ENCODE data around the gene TAPBPL.
"Not testable (repeated sequence)": the region's sequence is repeated elsewhere in the genome, so short reads cannot be mapped to it uniquely, and the experiment has no call there.

TAPBPL gene

DNA sequence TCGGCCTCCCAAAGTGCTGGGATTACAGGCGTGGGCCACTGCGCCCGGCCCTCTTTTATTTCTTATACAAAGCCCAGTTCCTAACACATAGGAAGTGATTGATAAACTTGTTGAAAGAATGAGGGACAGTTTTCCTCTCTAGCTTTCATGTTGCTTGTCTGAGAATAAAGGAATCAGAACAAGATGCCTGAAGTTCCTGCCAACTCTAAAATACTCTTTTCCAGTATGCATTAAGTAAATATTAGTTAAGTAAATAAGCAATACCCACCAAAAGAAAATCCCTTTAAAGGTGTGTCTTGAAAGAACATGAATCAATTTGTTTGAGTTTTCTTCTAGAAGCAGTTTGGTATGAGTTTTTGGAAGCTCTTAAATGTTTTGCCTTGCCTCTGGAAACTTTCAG, 31.5 kb upstream of the TAPBPL start:
- no peak for DNase-seq (ENCODE audit: low read depth)
- no peak overlapping the region for H3K4me3 ChIP-seq (ENCODE audit: low read depth, low read length)
- no peak for TF ChIP-seq CTCF (IDR thresholded peaks at IDR 0.05; ENCODE audit: insufficient read depth, low read depth, low read length, missing control alignments)

DNA sequence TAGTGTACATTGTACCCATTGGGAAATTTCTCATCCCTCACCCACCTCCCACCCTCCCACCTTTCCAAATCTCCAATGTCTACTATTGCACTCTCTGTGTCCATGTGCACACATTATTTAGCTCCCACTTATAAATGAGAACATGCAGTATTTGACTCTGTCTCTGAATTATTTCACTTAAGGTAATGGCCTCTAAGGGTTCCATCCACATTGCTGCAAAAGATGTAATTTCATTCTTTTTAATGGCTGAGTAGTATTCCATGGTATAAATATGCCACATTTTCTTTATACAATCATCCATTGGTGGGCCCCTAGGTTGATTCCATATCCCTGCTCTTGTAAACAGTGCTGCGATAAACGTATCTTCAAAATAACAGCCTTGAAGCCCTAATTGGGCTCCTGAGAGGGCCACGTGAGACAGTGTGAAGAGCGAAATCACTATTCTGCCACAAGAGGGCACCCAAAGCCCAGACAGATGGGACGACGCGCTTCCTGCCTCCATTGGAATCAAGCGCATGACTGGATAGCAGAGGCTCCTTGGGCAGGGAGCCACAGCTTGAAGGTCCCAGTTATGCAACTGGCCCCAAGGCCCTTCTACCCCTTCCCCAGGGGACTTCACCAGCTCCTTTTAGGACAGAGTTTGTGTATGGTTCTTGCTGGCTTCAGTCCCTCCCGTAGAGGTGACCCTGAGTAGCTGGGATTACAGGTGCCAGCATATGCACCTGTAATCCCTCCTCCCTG, 28.4 kb upstream of the TAPBPL start:
- peak; percentile 83 for TF ChIP-seq CTCF (IDR thresholded peaks at IDR 0.05; ENCODE audit: insufficient read depth, low read depth, low read length, missing control alignments)
- DNase-seq (ENCODE audit: low read depth): peak; percentile 94
- no peak overlapping the region for H3K4me3 ChIP-seq (ENCODE audit: low read depth, low read length)

DNA sequence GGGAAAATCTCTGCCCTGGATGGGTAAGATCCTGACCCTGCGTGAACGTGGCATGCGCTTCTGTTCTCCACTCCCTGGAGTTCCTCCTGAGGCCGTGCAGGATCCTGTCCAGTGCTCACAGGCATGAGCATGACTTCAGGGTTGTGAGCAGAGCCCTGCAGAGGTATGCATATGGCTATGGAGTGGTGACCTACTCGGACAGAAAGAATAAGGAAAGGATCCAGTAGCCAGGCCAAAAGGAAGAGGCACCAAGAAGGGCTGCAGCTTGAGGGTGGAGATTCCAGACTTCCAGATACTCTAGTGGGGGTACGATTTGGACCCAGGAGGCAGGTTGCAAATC, 27.9 kb upstream of the TAPBPL start:
- no peak overlapping the region for H3K4me3 ChIP-seq (ENCODE audit: low read depth, low read length)
- DNase-seq (ENCODE audit: low read depth): no peak
- no peak for TF ChIP-seq CTCF (IDR thresholded peaks at IDR 0.05; ENCODE audit: insufficient read depth, low read depth, low read length, missing control alignments)

DNA sequence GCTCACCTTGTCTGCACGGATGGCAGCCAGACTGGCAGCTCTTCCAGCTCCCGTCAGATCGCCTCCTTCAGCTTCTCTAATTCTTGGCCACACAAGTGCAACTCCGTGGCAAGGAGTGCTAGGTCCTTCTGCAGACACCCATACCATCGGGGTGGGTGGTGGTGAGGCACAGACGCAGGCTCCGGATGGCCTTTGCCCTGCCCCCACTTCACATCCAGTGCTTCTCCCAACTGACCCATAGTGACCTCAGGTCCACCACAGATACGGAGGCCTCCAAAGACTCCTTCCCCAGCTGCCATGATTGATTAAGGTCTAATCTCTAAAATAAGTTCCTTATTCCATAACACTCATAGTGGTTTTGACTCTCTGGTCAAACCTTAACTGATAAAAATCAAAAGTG, 27.0 kb upstream of the TAPBPL start:
- H3K4me3 ChIP-seq (ENCODE audit: low read depth, low read length): no peak overlapping the region
- no peak for TF ChIP-seq CTCF (IDR thresholded peaks at IDR 0.05; ENCODE audit: insufficient read depth, low read depth, low read length, missing control alignments)
- DNase-seq (ENCODE audit: low read depth): no peak

- peak; percentile 90 for DNase-seq (ENCODE audit: low read depth)
- no peak for TF ChIP-seq CTCF (IDR thresholded peaks at IDR 0.05; ENCODE audit: insufficient read depth, low read depth, low read length, missing control alignments)
- peak overlapping the region; percentile 34 for H3K4me3 ChIP-seq (ENCODE audit: low read depth, low read length)
These were observed 26.0 kb upstream of the TAPBPL start for GRCh38 chr12:6425590-6426531.

- no peak for TF ChIP-seq CTCF (IDR thresholded peaks at IDR 0.05; ENCODE audit: insufficient read depth, low read depth, low read length, missing control alignments)
- DNase-seq (ENCODE audit: low read depth): peak; percentile 97
- peak overlapping the region; percentile 34 for H3K4me3 ChIP-seq (ENCODE audit: low read depth, low read length)
These were observed 24.8 kb upstream of the TAPBPL start for GRCh38 chr12:6426882-6427671.

DNA sequence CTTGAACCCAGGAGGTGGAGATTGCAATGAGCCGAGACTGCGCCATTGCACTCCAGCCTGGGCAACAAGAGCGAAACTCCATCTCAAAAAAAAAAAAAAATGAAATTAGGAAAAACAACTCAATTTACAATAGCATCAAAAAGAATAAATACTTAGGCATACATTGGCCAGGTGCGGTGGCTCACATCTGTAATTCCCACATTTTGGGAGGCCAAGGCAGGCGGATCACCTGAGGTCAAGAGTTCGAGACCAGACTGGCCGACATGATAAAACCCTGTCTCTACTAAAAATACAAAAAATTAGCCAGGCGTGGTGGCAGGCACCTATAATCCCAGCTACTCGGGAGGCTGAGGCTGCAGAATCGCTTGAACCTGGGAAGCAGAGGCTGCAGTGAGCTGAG, 24.0 kb upstream of the TAPBPL start:
- DNase-seq (ENCODE audit: low read depth): not testable (repeated sequence)
- H3K4me3 ChIP-seq (ENCODE audit: low read depth, low read length): peak overlapping the region; percentile 8

Data from GM12865 (cell line).